Fibroblast of lung (primary cell): ENCODE results near the gene TPT1. TPM values are rescaled to one million over a fixed set of nuclear protein-coding genes. Genes with fewer than 3 reads are reported as not detected.

Experiments used
- DNase-seq, 2 donors: peaks; one replicate each; pipeline versions ENCODE4 v3.0.0 to v3.0.0-alpha.2; 2010; ENCODE audit warnings: low read depth in 2 of 2
- H2AFZ ChIP-seq: 2 replicates; pipeline ENCODE4 v1.5.1; 2012; ENCODE audit warnings: low read length, control low read depth, inconsistent platforms
- H3K27ac ChIP-seq: 2 replicates; pipeline ENCODE4 v1.5.1; 2011; ENCODE audit warnings: low read length, control low read depth; ENCODE audit not compliant: insufficient read depth
- H3K27me3 ChIP-seq: 2 replicates; pipeline ENCODE4 v1.5.1; 2011; ENCODE audit warnings: mild to moderate bottlenecking, low read length; ENCODE audit not compliant: control insufficient read depth, insufficient read depth
- H3K36me3 ChIP-seq: 2 replicates; pipeline ENCODE4 v1.5.1; 2011; ENCODE audit warnings: low read length; ENCODE audit not compliant: control insufficient read depth, insufficient read depth
- H3K4me1 ChIP-seq: 2 replicates; pipeline ENCODE4 v1.5.1; 2011; ENCODE audit warnings: low read length; ENCODE audit not compliant: control insufficient read depth, insufficient read depth; ENCODE audit errors: extremely low read depth
- H3K4me2 ChIP-seq: 2 replicates; pipeline ENCODE4 v1.5.1; 2011; ENCODE audit warnings: low read length, control low read depth; ENCODE audit not compliant: insufficient read depth; ENCODE audit errors: extremely low read depth
- H3K4me3 ChIP-seq, 4 experiments: fragments of 200-600 bp in 1 of 4; sonication (generic) in 1 of 4; replicated peaks in 1 of 4; 2 replicates each; pipeline ENCODE4 v1.5.1; 2011 to 2016; ENCODE audit warnings: low read length in 4 of 4, low read depth in 3 of 4, mild to moderate bottlenecking in 3 of 4, control low read depth in 2 of 4, inconsistent platforms in 1 of 4, mixed read lengths in 1 of 4; ENCODE audit not compliant: insufficient read depth in 1 of 4; ENCODE audit errors: control extremely low read depth in 1 of 4
- H3K79me2 ChIP-seq: 2 replicates; pipeline ENCODE4 v1.5.1; 2012; ENCODE audit warnings: mild to moderate bottlenecking, low read length, inconsistent platforms; ENCODE audit not compliant: control insufficient read depth, insufficient read depth
- H3K9ac ChIP-seq: 2 replicates; pipeline ENCODE4 v1.5.1; 2011; ENCODE audit warnings: mild to moderate bottlenecking, low read length, control low read depth; ENCODE audit not compliant: insufficient read depth
- H3K9me3 ChIP-seq: 2 replicates; pipeline ENCODE4 v1.5.1; 2012; ENCODE audit warnings: low read depth, low read length; ENCODE audit not compliant: control insufficient read depth, insufficient read depth
- H4K20me1 ChIP-seq: 2 replicates; pipeline ENCODE4 v1.5.1; 2011; ENCODE audit warnings: low read length; ENCODE audit not compliant: control insufficient read depth, insufficient read depth; ENCODE audit errors: extremely low read depth
- CTCF ChIP-seq, 2 donors: IDR thresholded peaks in 1 of 2; conservative IDR thresholded peaks in 1 of 2; 1 replicate in 1 of 2; 2 replicates in 1 of 2; pipeline ENCODE4 v1.5.1; 2011 to 2012; ENCODE audit warnings: low read length in 2 of 2, control low read depth in 1 of 2, inconsistent platforms in 1 of 2, low read depth in 1 of 2, mild to moderate bottlenecking in 1 of 2
- EZH2 ChIP-seq: IDR thresholded peaks from 2 replicates; pipeline ENCODE4 v1.5.1; 2012; ENCODE audit warnings: low read length, control low read depth, mild to moderate bottlenecking; ENCODE audit errors: missing control alignments
- polyA plus RNA-seq, 2 donors: library from polyadenylated mRNA; depleted of rRNA in 1 of 2; stranded (reverse) in 1 of 2; unstranded in 1 of 2; fragments of >200 nt; gene quantifications; 2 replicates each; pipeline ENCODE4 v1.2.1, GENCODE V29; 2011 to 2012; ENCODE audit warnings: missing spikeins in 1 of 2
- total RNA-seq: library from RNA; depleted of rRNA; stranded (reverse); fragments of >200 nt; gene quantifications from 2 replicates; pipeline ENCODE4 v1.2.1, GENCODE V29; 2014

Gene TPT1
- total and polyA plus RNA-seq, 2 donors (not counting 1 experiment from before 2014, with no cell fraction given): 2,237 to 5,502 TPM

DNA sequence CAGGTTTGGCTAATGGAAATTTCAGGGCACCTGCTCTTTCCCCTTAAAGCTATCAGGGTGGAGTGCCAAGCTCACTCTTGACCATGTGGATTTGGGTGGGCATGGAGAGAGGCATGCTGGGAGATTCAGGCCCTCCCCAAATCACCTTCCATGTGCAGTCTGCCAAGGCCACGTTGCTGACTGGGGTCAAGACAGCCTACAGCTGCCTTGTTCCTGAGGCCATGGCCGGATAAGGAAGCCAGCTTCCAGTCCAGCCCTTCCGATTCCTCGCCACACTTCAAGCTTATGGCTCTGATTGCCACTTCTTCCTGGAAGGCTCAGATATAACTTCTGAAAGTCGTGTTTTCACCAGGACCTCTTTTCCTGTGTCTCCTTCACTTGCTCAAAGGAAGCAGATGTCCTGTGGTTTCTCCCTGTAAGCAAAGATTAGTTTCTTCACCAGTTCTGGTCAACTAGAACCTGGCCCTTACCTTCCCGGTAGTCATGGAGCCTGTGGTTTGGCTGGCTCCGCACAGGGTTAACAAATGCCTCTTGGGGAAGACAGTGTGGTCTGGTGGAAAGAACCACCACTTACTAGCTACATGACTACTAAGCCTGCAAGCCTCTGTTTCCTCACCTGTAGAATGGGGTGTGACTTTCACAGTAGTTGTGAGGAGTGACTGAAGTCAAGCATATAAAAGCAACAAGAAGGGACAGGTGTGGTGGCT, 16.1 kb upstream of the TPT1 start:
- Histone ChIP-seq H4K20me1 (no peaks in the 10 kb centered on the region), H3K4me3 (no peak overlapping the region), H3K79me2 (no peaks in the 10 kb centered on the region), H3K9ac (no peak overlapping the region), H2AFZ (no peak overlapping the region), H3K4me2 (no peak overlapping the region), H3K4me1 (no peaks in the 10 kb centered on the region), H3K27me3 (no peaks in the 10 kb centered on the region), H3K36me3 (peaks cover 10% of the 10 kb centered on the region), H3K9me3 (no peaks in the 10 kb centered on the region), H3K27ac (no peak overlapping the region)
- TF ChIP-seq EZH2: no peak
- no peak for TF ChIP-seq CTCF (conservative IDR thresholded peaks at IDR 0.05 in 1 of 2, IDR thresholded peaks at IDR 0.05 in 1 of 2; ENCODE audit: low read depth in 1 of 2, low read length in 2 of 2)
- DNase-seq: peak in 1 of 2 donors; percentile 55

DNA sequence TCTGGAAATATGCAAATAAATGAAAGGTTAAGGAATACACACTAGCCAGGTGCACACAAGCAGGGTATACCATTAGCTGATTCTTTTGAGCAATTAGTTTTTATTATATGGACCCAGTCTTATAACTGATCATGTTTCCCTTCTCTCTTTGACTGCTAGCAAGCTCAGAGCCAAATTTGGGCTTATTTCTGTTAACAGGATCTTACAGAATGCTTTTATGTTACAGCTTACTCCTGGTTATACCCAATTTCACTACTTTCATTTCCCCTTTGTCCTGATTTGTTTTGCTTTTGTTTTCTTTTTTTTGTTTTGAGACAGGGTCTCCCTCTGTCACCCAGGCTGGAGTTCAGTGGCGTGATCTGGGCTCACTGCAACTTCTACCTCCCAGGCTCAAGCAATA, 12.9 kb upstream of the TPT1 start:
- Histone ChIP-seq H3K27ac (no peak overlapping the region), H3K36me3 (peaks cover 10% of the 10 kb centered on the region), H2AFZ (no peak overlapping the region), H3K4me3 (no peak overlapping the region), H3K4me1 (no peaks in the 10 kb centered on the region), H3K4me2 (no peak overlapping the region), H4K20me1 (no peaks in the 10 kb centered on the region), H3K79me2 (no peaks in the 10 kb centered on the region), H3K9ac (no peak overlapping the region), H3K27me3 (no peaks in the 10 kb centered on the region), H3K9me3 (no peaks in the 10 kb centered on the region)
- TF ChIP-seq EZH2 (no peak), CTCF (conservative IDR thresholded peaks at IDR 0.05 in 1 of 2, IDR thresholded peaks at IDR 0.05 in 1 of 2; ENCODE audit: low read depth in 1 of 2, low read length in 2 of 2) (no peak)
- DNase-seq: no peak

DNA sequence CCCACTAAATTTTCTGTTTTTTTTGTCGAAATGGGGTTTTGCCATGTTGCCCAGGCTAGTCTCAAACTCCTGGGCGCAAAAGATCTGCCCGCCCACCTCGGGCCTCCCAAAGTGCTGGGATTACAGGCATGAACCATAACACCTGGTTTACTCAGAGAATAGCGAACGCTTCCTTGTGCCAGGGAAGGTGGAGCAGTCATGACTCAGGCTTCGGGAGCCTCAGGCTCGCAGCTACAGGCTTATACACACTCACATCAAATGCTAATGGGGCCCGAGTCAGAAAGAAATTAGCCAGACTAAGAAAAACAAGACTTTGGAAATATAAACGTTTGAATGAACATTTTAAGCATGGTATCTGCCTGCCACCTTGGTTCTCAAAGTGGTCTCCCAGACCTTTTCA, 11.0 kb upstream of the TPT1 start:
- Histone ChIP-seq H3K27ac (no peak overlapping the region), H3K27me3 (no peaks in the 10 kb centered on the region), H3K4me2 (no peak overlapping the region), H3K9me3 (no peaks in the 10 kb centered on the region), H3K36me3 (peaks cover 9% of the 10 kb centered on the region), H3K9ac (no peak overlapping the region), H3K4me3 (no peak overlapping the region), H4K20me1 (no peaks in the 10 kb centered on the region), H2AFZ (no peak overlapping the region), H3K4me1 (no peaks in the 10 kb centered on the region), H3K79me2 (no peaks in the 10 kb centered on the region)
- DNase-seq: peak in 1 of 2 donors; percentile 80
- TF ChIP-seq CTCF (conservative IDR thresholded peaks at IDR 0.05 in 1 of 2, IDR thresholded peaks at IDR 0.05 in 1 of 2; ENCODE audit: low read depth in 1 of 2, low read length in 2 of 2) (no peak), EZH2 (no peak)
